Cardiac fibroblast (primary cell): ENCODE measurements around the gene CTSD.

ENCODE experiments used
- DNase-seq, 2 donors: peaks; one replicate each; pipeline versions ENCODE4 v3.0.0 to v3.0.0-alpha.2; 2010; ENCODE audit warnings: low read depth in 2 of 2
- H3K4me3 ChIP-seq, 2 donors: replicated peaks in 1 of 2; 1 replicate in 1 of 2; 2 replicates in 1 of 2; pipeline ENCODE4 v1.5.1; 2011; ENCODE audit warnings: low read depth in 2 of 2, low read length in 2 of 2, mild to moderate bottlenecking in 2 of 2, moderate library complexity in 1 of 2
- TF ChIP-seq, protein P1 (sequence below): IDR thresholded peaks from one replicate; pipeline ENCODE4 v1.5.1; 2011; ENCODE audit warnings: low read depth, mild to moderate bottlenecking, low read length, inconsistent platforms

The CTSD gene

DNA sequence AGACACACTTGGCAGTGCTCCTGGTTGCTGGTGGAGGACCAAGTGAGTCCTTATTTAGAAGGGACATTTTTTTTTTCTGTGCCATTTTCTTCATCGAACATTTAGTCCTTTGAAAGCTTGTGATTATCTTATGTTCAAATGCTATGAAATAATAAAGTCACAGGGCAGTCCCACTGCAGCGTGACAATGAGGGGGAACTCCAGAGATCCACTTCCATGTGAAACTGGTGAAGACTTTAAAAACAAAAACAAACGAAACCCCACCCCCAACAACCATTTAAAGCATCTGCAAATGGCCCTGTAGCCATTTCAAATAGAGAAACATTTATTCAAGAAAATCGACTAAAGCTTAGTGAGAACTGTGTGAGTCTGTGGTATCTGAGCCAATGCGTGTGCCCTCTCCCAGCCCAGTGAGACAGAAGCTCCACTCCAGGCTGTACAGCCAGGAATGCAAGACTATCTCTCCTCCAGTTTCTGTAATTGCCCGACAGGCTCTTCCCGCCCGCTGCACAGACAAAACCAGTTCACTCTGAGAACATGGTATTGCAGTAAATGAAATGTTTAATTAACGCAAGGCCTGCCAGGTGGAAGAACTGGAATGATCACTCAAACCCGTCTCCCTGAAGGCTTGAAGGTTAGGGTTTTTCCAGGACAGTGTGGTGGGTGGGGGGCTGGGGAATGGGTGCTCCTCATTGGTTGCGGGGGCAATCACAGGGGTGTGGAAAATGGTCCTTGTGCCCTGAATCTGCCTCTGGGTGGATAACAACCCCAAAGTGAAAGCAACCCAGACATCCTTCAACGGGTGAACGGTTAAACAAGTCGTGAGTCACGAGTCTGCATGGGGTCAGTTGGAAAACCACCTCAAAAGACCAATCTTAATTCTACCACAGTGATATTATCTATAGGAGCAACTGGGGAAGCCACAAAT, 58.3 kb downstream of the CTSD start:
- DNase-seq, result no peak
- no peak overlapping the region for H3K4me3 ChIP-seq
- TF ChIP-seq, protein P1, sequence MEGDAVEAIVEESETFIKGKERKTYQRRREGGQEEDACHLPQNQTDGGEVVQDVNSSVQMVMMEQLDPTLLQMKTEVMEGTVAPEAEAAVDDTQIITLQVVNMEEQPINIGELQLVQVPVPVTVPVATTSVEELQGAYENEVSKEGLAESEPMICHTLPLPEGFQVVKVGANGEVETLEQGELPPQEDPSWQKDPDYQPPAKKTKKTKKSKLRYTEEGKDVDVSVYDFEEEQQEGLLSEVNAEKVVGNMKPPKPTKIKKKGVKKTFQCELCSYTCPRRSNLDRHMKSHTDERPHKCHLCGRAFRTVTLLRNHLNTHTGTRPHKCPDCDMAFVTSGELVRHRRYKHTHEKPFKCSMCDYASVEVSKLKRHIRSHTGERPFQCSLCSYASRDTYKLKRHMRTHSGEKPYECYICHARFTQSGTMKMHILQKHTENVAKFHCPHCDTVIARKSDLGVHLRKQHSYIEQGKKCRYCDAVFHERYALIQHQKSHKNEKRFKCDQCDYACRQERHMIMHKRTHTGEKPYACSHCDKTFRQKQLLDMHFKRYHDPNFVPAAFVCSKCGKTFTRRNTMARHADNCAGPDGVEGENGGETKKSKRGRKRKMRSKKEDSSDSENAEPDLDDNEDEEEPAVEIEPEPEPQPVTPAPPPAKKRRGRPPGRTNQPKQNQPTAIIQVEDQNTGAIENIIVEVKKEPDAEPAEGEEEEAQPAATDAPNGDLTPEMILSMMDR, result no peak

- DNase-seq, result no peak
- TF ChIP-seq, protein P1, result no peak
- H3K4me3 ChIP-seq, result no peak overlapping the region
Observed at GRCh38 chr11:1703146-1703545, 60.6 kb downstream of the CTSD start.
